Esophagus (tissue), 2 donors: ENCODE results near the gene SLC12A4. TPM values are rescaled to one million over a fixed set of nuclear protein-coding genes. Genes with fewer than 3 reads are reported as not detected.

ENCODE experiments used
- H3K27ac ChIP-seq, 2 donors: one replicate each; pipeline ENCODE4 v1.5.1; 2013; ENCODE audit warnings: low read depth in 2 of 2, mild to moderate bottlenecking in 2 of 2, inconsistent platforms in 1 of 2, low read length in 1 of 2, moderate library complexity in 1 of 2
- H3K27me3 ChIP-seq, 2 donors: one replicate each; pipeline ENCODE4 v1.6.1; 2013; ENCODE audit warnings: low read length in 2 of 2, control low read depth in 1 of 2, mild to moderate bottlenecking in 1 of 2; ENCODE audit not compliant: insufficient read depth in 2 of 2, control insufficient read depth in 1 of 2
- H3K36me3 ChIP-seq, 2 donors: one replicate each; pipeline ENCODE4 v1.6.1; 2013; ENCODE audit warnings: low read length in 1 of 2; ENCODE audit not compliant: control insufficient read depth in 2 of 2, insufficient read depth in 2 of 2
- H3K4me1 ChIP-seq, 2 donors: one replicate each; pipeline ENCODE4 v1.6.1; 2013; ENCODE audit warnings: low read length in 1 of 2; ENCODE audit not compliant: control insufficient read depth in 2 of 2, insufficient read depth in 2 of 2
- H3K4me3 ChIP-seq, 2 donors: one replicate each; pipeline ENCODE4 v1.5.1; 2013; ENCODE audit warnings: low read length in 2 of 2, mild to moderate bottlenecking in 2 of 2, low read depth in 1 of 2, moderate library complexity in 1 of 2
- H3K9me3 ChIP-seq, 2 donors: one replicate each; pipeline ENCODE4 v1.6.1; 2013; ENCODE audit warnings: mild to moderate bottlenecking in 2 of 2, low read depth in 1 of 2, low read length in 1 of 2, moderate library complexity in 1 of 2; ENCODE audit not compliant: control insufficient read depth in 2 of 2, insufficient read depth in 1 of 2
- WGBS, 2 donors: extraction: QIAGEN DNeasy Blood & Tissue Kit; methylation state at CpG; one replicate each; pipeline ENCODE4 v1.1.7; 2013; 5-methylcytosine and 5-hydroxymethylcytosine counted together
- polyA plus RNA-seq, 2 donors: library from polyadenylated mRNA; stranded (reverse); fragments of 200-250 nt; gene quantifications; one replicate each; pipeline ENCODE4 v1.2.3, GENCODE V29; 2013
- donor health status: healthy with polysubstance abuse.
- donor health status: Bipolar disorder and iron deficiency.

The SLC12A4 gene
- polyA plus RNA-seq, 2 donors = 9.1 to 17.4 TPM

DNA sequence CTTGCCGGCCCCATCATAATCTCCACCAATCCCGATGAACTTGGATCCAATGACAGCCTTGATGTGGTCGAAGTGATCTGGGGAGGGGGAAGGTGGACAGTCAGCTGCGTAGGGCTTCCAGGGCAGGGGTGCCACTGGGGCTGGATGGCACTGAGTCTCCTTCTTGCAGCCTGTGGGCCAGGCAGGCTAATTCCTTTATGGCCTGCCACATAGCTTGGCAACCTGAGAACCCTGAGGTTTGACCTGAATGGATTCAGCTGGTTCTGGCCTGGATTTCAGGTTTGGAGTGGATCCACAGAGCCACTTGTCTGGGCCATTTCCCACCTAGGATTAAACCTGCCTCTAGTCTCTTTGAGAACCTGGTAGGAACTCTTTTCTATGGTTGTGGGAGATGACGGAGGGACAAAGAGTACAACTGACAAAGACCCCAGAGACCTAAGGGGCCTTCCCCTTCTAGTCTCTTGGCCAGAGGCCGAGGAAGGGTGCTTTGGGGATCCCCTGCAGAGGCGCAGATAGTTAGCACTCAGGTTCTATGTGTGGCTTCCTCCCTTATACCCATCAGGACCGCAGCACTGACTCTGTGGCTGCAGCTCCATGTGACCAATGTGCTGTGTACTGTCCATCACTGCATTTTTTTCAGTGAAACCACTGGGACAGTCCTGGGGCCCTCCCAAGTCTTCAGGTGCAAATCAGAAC, 21.0 kb upstream of the SLC12A4 start:
- H3K4me1 ChIP-seq = peaks cover 0 to 15% of the 10 kb centered on the region in 2 donors
- H3K27me3 ChIP-seq = no peaks in the 10 kb centered on the region
- H3K36me3 ChIP-seq = peaks cover 0 to 4% of the 10 kb centered on the region in 2 donors
- WGBS, 2 donors = 85% methylated on average over 8 of the region's 8 CpGs
- no peak overlapping the region for H3K4me3 ChIP-seq
- H3K27ac ChIP-seq = no peak overlapping the region
- no peaks in the 10 kb centered on the region for H3K9me3 ChIP-seq

GRCh38 chr16:67988675-67989074, 20.2 kb upstream of the SLC12A4 start:
- no peaks in the 10 kb centered on the region for H3K9me3 ChIP-seq
- H3K27ac ChIP-seq = no peak overlapping the region
- H3K4me3 ChIP-seq = no peak overlapping the region
- peaks cover 0 to 4% of the 10 kb centered on the region in 2 donors for H3K36me3 ChIP-seq
- H3K27me3 ChIP-seq = no peaks in the 10 kb centered on the region
- WGBS, 2 donors = 75 to 88% methylated on average over 3 of the region's 3 CpGs
- peaks cover 0 to 12% of the 10 kb centered on the region in 2 donors for H3K4me1 ChIP-seq

- WGBS, 2 donors = 74 to 78% methylated on average over 11 of the region's 11 CpGs
- Histone ChIP-seq H3K9me3 (no peaks in the 10 kb centered on the region), H3K4me3 (no peak overlapping the region), H3K4me1 (peaks cover 0 to 3% of the 10 kb centered on the region in 2 donors), H3K36me3 (peaks cover 0 to 4% of the 10 kb centered on the region in 2 donors), H3K27ac (no peak overlapping the region), H3K27me3 (no peaks in the 10 kb centered on the region)
Observed at GRCh38 chr16:67987460-67988160, 19.2 kb upstream of the SLC12A4 start.

DNA sequence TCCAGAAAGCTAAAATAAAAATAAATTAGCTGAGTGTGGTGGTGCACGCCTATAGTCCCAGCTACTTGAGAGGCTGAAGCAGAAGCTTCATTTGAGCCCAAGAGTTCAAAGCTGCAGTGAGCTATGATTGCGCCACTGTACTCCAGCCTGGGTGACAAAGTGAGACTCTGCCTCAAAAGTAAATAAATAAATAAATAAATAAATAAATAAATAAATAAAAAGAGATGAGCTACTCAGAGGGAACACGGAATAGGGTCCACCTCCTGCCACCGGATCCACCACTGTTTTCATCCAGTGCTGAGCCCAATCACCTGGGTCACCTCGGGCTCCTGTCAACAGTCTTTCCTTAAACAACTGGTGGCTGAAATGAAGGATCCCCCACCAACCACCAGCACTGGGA, 18.5 kb upstream of the SLC12A4 start:
- H3K4me3 ChIP-seq = no peak overlapping the region
- WGBS, 2 donors = 87 to 89% methylated on average over 5 of the region's 5 CpGs
- H3K36me3 ChIP-seq = peaks cover 0 to 4% of the 10 kb centered on the region in 2 donors
- H3K27ac ChIP-seq = no peak overlapping the region
- H3K27me3 ChIP-seq = no peaks in the 10 kb centered on the region
- H3K4me1 ChIP-seq = peaks cover 0 to 2% of the 10 kb centered on the region in 2 donors
- no peaks in the 10 kb centered on the region for H3K9me3 ChIP-seq

- Histone ChIP-seq H3K9me3 (no peaks in the 10 kb centered on the region), H3K27ac (no peak overlapping the region), H3K27me3 (no peaks in the 10 kb centered on the region), H3K36me3 (no peaks in the 10 kb centered on the region), H3K4me1 (peaks cover 0 to 2% of the 10 kb centered on the region in 2 donors), H3K4me3 (no peak overlapping the region)
- WGBS, 2 donors = 93 to 95% methylated on average over 49 of the region's 49 CpGs
Observed at GRCh38 chr16:67982011-67982696, 13.7 kb upstream of the SLC12A4 start.

GRCh38 chr16:67979955-67980678, 11.7 kb upstream of the SLC12A4 start, which contains the start of gene DPEP3:
Gene DPEP3 (minus strand): TSS chr16:67980499. CDS start chr16:67980380, 119 bp downstream.
- H3K27me3 ChIP-seq = no peaks in the 10 kb centered on the region
- H3K27ac ChIP-seq = no peak within 1 kb of the TSS
- no peaks in the 10 kb centered on the region for H3K36me3 ChIP-seq
- peaks cover 0 to 2% of the 10 kb centered on the region in 2 donors for H3K4me1 ChIP-seq
- H3K9me3 ChIP-seq = no peaks in the 10 kb centered on the region
- WGBS, 2 donors = 64 to 67% methylated on average over 61 to 62 of the region's 62 CpGs
- no peak within 1 kb of the TSS for H3K4me3 ChIP-seq

GRCh38 chr16:67977469-67978227, 9.2 kb upstream of the SLC12A4 start:
- WGBS, 2 donors = 78 to 85% methylated on average over 9 of the region's 9 CpGs
- Histone ChIP-seq H3K9me3 (no peaks in the 10 kb centered on the region), H3K4me3 (no peak overlapping the region), H3K27me3 (no peaks in the 10 kb centered on the region), H3K36me3 (no peaks in the 10 kb centered on the region), H3K4me1 (no peaks in the 10 kb centered on the region), H3K27ac (no peak overlapping the region)

GRCh38 chr16:67977005-67977404, 8.6 kb upstream of the SLC12A4 start:
- Histone ChIP-seq H3K4me1 (no peaks in the 10 kb centered on the region), H3K9me3 (no peaks in the 10 kb centered on the region), H3K27me3 (no peaks in the 10 kb centered on the region), H3K27ac (no peak overlapping the region), H3K4me3 (no peak overlapping the region), H3K36me3 (no peaks in the 10 kb centered on the region)
- 66 to 74% methylated on average over 5 of the region's 5 CpGs for WGBS, 2 donors

DNA sequence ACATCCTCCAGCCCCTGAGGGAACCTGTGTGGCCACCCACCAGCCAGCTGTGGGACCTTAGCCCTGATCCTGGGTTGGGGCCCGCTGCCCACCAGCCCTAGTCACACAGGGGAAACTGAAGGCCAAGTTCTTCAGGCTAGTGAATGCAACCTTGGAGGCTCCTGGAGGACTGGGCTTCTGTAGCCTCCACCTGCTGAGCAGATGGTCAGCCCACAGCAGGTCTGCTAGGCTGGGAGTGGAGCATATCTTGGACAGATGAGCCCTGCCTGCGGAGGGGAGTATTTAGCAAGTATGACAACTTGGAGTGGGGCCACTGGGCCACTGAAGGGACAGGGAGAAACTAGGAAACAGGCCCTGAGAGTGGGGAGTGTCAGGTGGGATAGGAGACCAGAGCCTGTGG, 7.8 kb upstream of the SLC12A4 start:
- WGBS, 2 donors = 92 to 94% methylated on average over 2 of the region's 2 CpGs
- H3K4me1 ChIP-seq = no peaks in the 10 kb centered on the region

More for the DNA sequence above, 7.8 kb upstream of the SLC12A4 start:
- Histone ChIP-seq H3K9me3 (no peaks in the 10 kb centered on the region), H3K27me3 (no peaks in the 10 kb centered on the region), H3K27ac (no peak overlapping the region), H3K4me3 (no peak overlapping the region), H3K36me3 (no peaks in the 10 kb centered on the region)
